Stimulated activated naive CD4-positive, alpha-beta T cell treated with Interleukin-2 at 50 U/mL for 16 hours (primary cell): ENCODE data around the gene MEGF11.

Source experiments
- DNase-seq: peaks from one replicate; lab custom pipeline; 2025; lab: John Stamatoyannopoulos, UW

MEGF11 gene

GRCh38 chr15:65917936-65918335 lies 335.6 kb downstream of the MEGF11 start:
- no peak for DNase-seq

- DNase-seq: no peak
These were observed 336.2 kb downstream of the MEGF11 start for GRCh38 chr15:65917407-65917756.

GRCh38 chr15:65916664-65917406 lies 336.7 kb downstream of the MEGF11 start:
- no peak for DNase-seq

- DNase-seq: no peak
These were observed 337.4 kb downstream of the MEGF11 start for GRCh38 chr15:65916041-65916663.

GRCh38 chr15:65914981-65915925 lies 338.3 kb downstream of the MEGF11 start:
- DNase-seq: no peak

- DNase-seq: no peak
These were observed 339.2 kb downstream of the MEGF11 start for GRCh38 chr15:65914386-65914785.

GRCh38 chr15:65913631-65914199 lies 339.8 kb downstream of the MEGF11 start:
- no peak for DNase-seq

- DNase-seq: no peak
These were observed 341.3 kb downstream of the MEGF11 start for GRCh38 chr15:65912235-65912634.

GRCh38 chr15:65910341-65910740 lies 343.2 kb downstream of the MEGF11 start:
- DNase-seq: no peak

- no peak for DNase-seq
These were observed 343.7 kb downstream of the MEGF11 start for GRCh38 chr15:65909831-65910230.

GRCh38 chr15:65908876-65909275 lies 344.7 kb downstream of the MEGF11 start:
- DNase-seq: no peak

GRCh38 chr15:65907661-65908060 lies 345.9 kb downstream of the MEGF11 start:
- no peak for DNase-seq

GRCh38 chr15:65906396-65906795 lies 347.2 kb downstream of the MEGF11 start:
- DNase-seq: no peak

- no peak for DNase-seq
These were observed 349.2 kb downstream of the MEGF11 start for GRCh38 chr15:65904301-65904700.

GRCh38 chr15:65903296-65904073 lies 350.1 kb downstream of the MEGF11 start:
- no peak for DNase-seq

GRCh38 chr15:65902373-65902772 lies 351.2 kb downstream of the MEGF11 start:
- DNase-seq: no peak

- no peak for DNase-seq
These were observed 351.7 kb downstream of the MEGF11 start for GRCh38 chr15:65901836-65902235.

GRCh38 chr15:65901336-65901735 lies 352.2 kb downstream of the MEGF11 start:
- no peak for DNase-seq

GRCh38 chr15:65900488-65900887 lies 353.1 kb downstream of the MEGF11 start:
- DNase-seq: no peak

GRCh38 chr15:65896236-65896635 lies 357.3 kb downstream of the MEGF11 start:
- DNase-seq: no peak

GRCh38 chr15:65893060-65893459 lies 360.5 kb downstream of the MEGF11 start:
- DNase-seq: peak; percentile 10

GRCh38 chr15:65888981-65889380 lies 364.6 kb downstream of the MEGF11 start:
- DNase-seq: peak; percentile 2
